ENCODE measurements around the gene LMNTD2. TPM values are rescaled to one million over a fixed set of nuclear protein-coding genes. Genes with fewer than 3 reads are reported as not detected.

Gene LMNTD2
- total and polyA plus RNA-seq, 2 donors (not counting 3 experiments of a cell fraction or from before 2014, with no cell fraction given): 2.1 to 2.6 TPM

DNA sequence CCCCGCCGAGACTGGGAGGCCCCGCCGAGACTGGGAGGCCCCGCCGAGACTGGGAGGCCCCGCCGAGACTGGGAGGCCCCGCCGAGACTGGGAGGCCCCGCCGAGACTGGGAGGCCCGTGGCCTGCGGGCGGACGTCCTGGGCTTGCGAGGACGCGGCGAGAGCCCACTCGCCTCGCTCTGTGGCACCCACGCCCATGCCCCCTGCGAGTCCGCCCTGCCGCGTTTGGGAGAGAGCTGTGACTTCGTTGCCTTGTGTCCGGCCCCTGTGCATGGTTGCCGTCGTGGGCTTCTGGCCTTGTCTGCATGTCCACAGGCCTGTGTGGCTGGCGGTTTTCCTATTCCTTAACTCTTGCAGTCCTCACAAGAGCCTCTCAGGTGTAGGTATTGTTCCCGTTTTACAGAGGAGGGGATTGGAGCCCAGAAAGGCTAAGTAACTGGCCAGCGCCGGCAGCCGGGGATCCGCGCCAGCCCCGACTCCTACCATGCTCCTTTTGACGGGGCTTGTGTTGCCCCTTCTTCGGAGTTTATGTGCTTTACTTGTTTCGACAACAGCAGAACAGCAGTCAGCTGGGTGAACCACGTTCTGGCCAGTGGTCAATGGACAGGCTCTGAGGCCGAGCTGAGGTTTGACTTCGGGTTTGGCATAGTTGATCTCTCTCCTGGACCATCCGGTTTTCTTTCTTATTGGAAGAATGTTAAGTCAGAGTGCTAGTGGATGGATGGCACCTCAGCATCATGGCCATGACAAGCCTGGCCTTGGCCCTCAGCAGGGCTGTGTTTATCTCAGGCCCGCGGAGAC, 16.5 kb upstream of the LMNTD2 start:
- peak overlapping the region; percentile 100 for H3K9ac ChIP-seq (replicated peaks; ENCODE audit: extremely low read depth, insufficient read depth, low read length)
- no peaks in the 10 kb centered on the region for H4K20me1 ChIP-seq (replicated peaks; ENCODE audit: control insufficient read depth, extremely low read depth, insufficient read depth, low read length)
- CTCF ChIA-PET: interaction anchor here (0.9 kb wide), 1 partner anchor 22 kb away, joined by 3 read pairs; no protein-coding TSS in a partner anchor
- no peak for TF ChIP-seq POLR2AphosphoS5 (IDR thresholded peaks at IDR 0.05; ENCODE audit: insufficient read depth, low read depth, low read length)
- no peak for TF ChIP-seq JUN (IDR thresholded peaks at IDR 0.05; ENCODE audit: borderline replicate concordance, insufficient read depth, insufficient read length, low read depth)
- no peak for TF ChIP-seq MYC (IDR thresholded peaks at IDR 0.05; ENCODE audit: low read depth, low read length)
- H3K27ac ChIP-seq (ENCODE audit: insufficient read depth, low read depth, low read length): peak overlapping the region; percentile 58
- DNase-seq (ENCODE audit: low read depth, low spot score): peak; percentile 15
- no peak overlapping the region for H2AFZ ChIP-seq (ENCODE audit: low read depth, low read length)
- dilution Hi-C loops (cut with MboI; ENCODE audit: extremely low pct_ligation_motif_present, low sequenced_read_pairs) (no loop called here), intact Hi-C loops (cut with micrococcal nuclease) (loop anchor here (5.0 kb wide), 1 partner anchor 35 kb away; no protein-coding TSS in a partner anchor)
- H3K9me1 ChIP-seq (replicated peaks; ENCODE audit: control insufficient read depth, extremely low read depth, insufficient read depth, low read length): no peaks in the 10 kb centered on the region
- FAIRE-seq: peak; percentile 64
- peaks cover 14% of the 10 kb centered on the region for H3K4me1 ChIP-seq (ENCODE audit: control insufficient read depth, extremely low read depth, insufficient read depth, low read length)
- no peaks in the 10 kb centered on the region for H3K9me3 ChIP-seq (replicated peaks; ENCODE audit: control insufficient read depth, insufficient read depth, low read length)
- peaks cover 0 to 4% of the 10 kb centered on the region in 2 experiments for H3K36me3 ChIP-seq (ENCODE audit: control insufficient read depth in 2 of 2, extremely low read depth in 1 of 2, insufficient read depth in 2 of 2, low read length in 2 of 2)
- H3K27me3 ChIP-seq (ENCODE audit: control insufficient read depth in 2 of 2, insufficient read depth in 2 of 2, low read length in 2 of 2): peaks cover 8 to 10% of the 10 kb centered on the region in 2 experiments
- no TSS peak for BruUV-seq (replicated peaks)
- peak overlapping the region; percentile 94 for H3K4me2 ChIP-seq (ENCODE audit: insufficient read depth, low read length)
- H3K79me2 ChIP-seq (ENCODE audit: control insufficient read depth, insufficient read depth, low read length): peaks cover 52% of the 10 kb centered on the region
- POLR2A ChIA-PET: no interaction called here
- peak overlapping the region; percentile 67 to 98 (median 79) for H3K4me3 ChIP-seq (replicated peaks in 1 of 3; ENCODE audit: insufficient read depth in 1 of 3, low read depth in 1 of 3, low read length in 3 of 3)

DNA sequence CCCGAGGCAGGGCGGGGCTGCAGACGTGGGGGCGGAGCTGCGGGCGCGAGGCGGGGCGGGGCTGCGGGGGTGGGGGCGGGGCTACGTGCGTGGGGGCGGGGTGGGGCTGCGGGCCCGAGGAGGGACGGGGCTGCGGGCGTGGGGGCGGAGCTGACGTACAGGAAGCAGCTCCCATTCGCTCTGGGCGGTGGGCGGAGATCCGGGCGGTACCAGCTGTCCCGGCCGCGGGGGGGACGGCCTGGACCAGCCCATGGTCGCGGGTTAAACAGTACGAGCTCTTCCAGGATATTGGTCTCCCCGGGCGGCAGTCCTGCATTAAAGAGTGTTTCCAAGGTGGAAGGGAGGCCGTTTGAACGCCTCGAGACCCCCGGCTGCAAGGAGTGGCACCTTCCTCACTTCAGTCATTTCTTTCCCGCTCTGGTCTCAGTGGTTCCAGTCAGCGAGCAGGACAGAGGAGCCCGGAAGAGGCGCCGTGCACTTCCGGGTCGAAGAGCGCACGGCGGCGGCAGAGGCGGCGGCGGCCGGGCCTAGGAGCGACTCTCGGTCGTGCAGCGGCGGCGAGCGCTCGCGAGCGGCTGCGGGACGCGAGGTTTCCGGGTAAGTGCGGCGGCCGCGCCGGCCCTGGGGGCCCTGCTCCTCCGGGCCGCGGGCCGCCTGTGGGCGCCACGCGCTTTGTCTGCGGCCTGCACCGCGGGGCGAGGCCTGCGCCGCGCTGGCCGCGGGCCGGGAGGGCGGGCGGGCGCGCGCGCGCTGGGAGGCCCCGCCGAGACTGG, 15.6 kb upstream of the LMNTD2 start, which contains the start of gene PHRF1:
Gene PHRF1 (plus strand): TSS at position 475 of the 773 bp plus-strand sequence. CDS start 5,043 bp downstream, outside the sequence.
- FAIRE-seq (peak; percentile 90), DNase-seq (ENCODE audit: low read depth, low spot score) (peak; percentile 92)
- no peaks in the 10 kb centered on the region for H4K20me1 ChIP-seq (replicated peaks; ENCODE audit: control insufficient read depth, extremely low read depth, insufficient read depth, low read length)
- peak within 1 kb of the TSS; percentile 98 for H2AFZ ChIP-seq (ENCODE audit: low read depth, low read length)
- no TSS peak for BruUV-seq (replicated peaks)
- peak within 1 kb of the TSS; percentile 100 for H3K9ac ChIP-seq (replicated peaks; ENCODE audit: extremely low read depth, insufficient read depth, low read length)
- peaks cover 8 to 10% of the 10 kb centered on the region in 2 experiments for H3K27me3 ChIP-seq (ENCODE audit: control insufficient read depth in 2 of 2, insufficient read depth in 2 of 2, low read length in 2 of 2)
- CTCF ChIA-PET: interaction anchor here (0.7 to 1.8 kb wide), 7 partner anchors 12 to 199 kb away, joined by 3 to 7 read pairs (median 4); partner anchors contain the start of gene HRAS
- no peaks in the 10 kb centered on the region for H3K9me3 ChIP-seq (replicated peaks; ENCODE audit: control insufficient read depth, insufficient read depth, low read length)
- peak within 1 kb of the TSS; percentile 94 for H3K4me2 ChIP-seq (ENCODE audit: insufficient read depth, low read length)
- peak within 1 kb of the TSS; percentile 98 for H3K27ac ChIP-seq (ENCODE audit: insufficient read depth, low read depth, low read length)
- intact Hi-C loops (cut with micrococcal nuclease): loop anchor here (5.0 kb wide), 1 partner anchor 36 kb away; no protein-coding TSS in a partner anchor
- dilution Hi-C loops (cut with MboI; ENCODE audit: extremely low pct_ligation_motif_present, low sequenced_read_pairs): no loop called here
- no peaks in the 10 kb centered on the region for H3K36me3 ChIP-seq (ENCODE audit: control insufficient read depth in 2 of 2, extremely low read depth in 1 of 2, insufficient read depth in 2 of 2, low read length in 2 of 2)
- no peaks in the 10 kb centered on the region for H3K9me1 ChIP-seq (replicated peaks; ENCODE audit: control insufficient read depth, extremely low read depth, insufficient read depth, low read length)
- H3K4me1 ChIP-seq (ENCODE audit: control insufficient read depth, extremely low read depth, insufficient read depth, low read length): peaks cover 14% of the 10 kb centered on the region
- POLR2A ChIA-PET: interaction anchor here (0.7 kb wide), 1 partner anchor 172 kb away, joined by 3 read pairs; the partner anchor contains the start of gene TALDO1
- peak within 1 kb of the TSS; percentile 79 to 98 (median 79) for H3K4me3 ChIP-seq (replicated peaks in 1 of 3; ENCODE audit: insufficient read depth in 1 of 3, low read depth in 1 of 3, low read length in 3 of 3)
- peaks cover 43% of the 10 kb centered on the region for H3K79me2 ChIP-seq (ENCODE audit: control insufficient read depth, insufficient read depth, low read length)
- TF ChIP-seq POLR2AphosphoS5 (IDR thresholded peaks at IDR 0.05; ENCODE audit: insufficient read depth, low read depth, low read length): peak; percentile 89
- peak; percentile 83 for TF ChIP-seq POLR2A (IDR thresholded peaks at IDR 0.05; ENCODE audit: low read depth, low read length)
- TF ChIP-seq, protein P1, sequence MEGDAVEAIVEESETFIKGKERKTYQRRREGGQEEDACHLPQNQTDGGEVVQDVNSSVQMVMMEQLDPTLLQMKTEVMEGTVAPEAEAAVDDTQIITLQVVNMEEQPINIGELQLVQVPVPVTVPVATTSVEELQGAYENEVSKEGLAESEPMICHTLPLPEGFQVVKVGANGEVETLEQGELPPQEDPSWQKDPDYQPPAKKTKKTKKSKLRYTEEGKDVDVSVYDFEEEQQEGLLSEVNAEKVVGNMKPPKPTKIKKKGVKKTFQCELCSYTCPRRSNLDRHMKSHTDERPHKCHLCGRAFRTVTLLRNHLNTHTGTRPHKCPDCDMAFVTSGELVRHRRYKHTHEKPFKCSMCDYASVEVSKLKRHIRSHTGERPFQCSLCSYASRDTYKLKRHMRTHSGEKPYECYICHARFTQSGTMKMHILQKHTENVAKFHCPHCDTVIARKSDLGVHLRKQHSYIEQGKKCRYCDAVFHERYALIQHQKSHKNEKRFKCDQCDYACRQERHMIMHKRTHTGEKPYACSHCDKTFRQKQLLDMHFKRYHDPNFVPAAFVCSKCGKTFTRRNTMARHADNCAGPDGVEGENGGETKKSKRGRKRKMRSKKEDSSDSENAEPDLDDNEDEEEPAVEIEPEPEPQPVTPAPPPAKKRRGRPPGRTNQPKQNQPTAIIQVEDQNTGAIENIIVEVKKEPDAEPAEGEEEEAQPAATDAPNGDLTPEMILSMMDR (IDR thresholded peaks at IDR 0.05; ENCODE audit: extremely low read depth in 1 of 2, insufficient read depth in 1 of 2, low read depth in 1 of 2, low read length in 2 of 2): no peak
